H9 (cell line): ENCODE measurements around the gene TBC1D20. TPM values are rescaled to one million over a fixed set of nuclear protein-coding genes. Genes with fewer than 3 reads are reported as not detected.

Source experiments
- DNase-seq: peaks from one replicate; pipeline ENCODE4 v3.0.0-alpha.2; 2017
- H2AFZ ChIP-seq: one replicate; pipeline ENCODE4 v1.6.1; 2013; ENCODE audit warnings: mild to moderate bottlenecking, low read length, control low read depth, moderate library complexity
- H2AK5ac ChIP-seq: 2 replicates; pipeline ENCODE4 v1.6.1; 2013; ENCODE audit warnings: low read length, control low read depth, mixed read lengths; ENCODE audit not compliant: insufficient read length
- H2BK120ac ChIP-seq: one replicate; pipeline ENCODE4 v1.6.1; 2013; ENCODE audit warnings: low read depth, mild to moderate bottlenecking, low read length, control low read depth, inconsistent platforms; ENCODE audit not compliant: poor library complexity, severe bottlenecking
- H2BK12ac ChIP-seq: 2 replicates; pipeline ENCODE4 v1.6.1; 2013; ENCODE audit warnings: low read length, control low read depth, mixed read lengths, low read depth; ENCODE audit not compliant: insufficient read length
- H2BK15ac ChIP-seq: 2 replicates; pipeline ENCODE4 v1.6.1; 2013; ENCODE audit warnings: low read depth, low read length, control low read depth
- H2BK20ac ChIP-seq: one replicate; pipeline ENCODE4 v1.6.1; 2013; ENCODE audit warnings: low read depth, mild to moderate bottlenecking, low read length, control low read depth, inconsistent platforms; ENCODE audit not compliant: poor library complexity, severe bottlenecking
- H2BK5ac ChIP-seq: 2 replicates; pipeline ENCODE4 v1.6.1; 2013; ENCODE audit warnings: low read length, control low read depth, mixed read lengths; ENCODE audit not compliant: insufficient read length
- H3K14ac ChIP-seq: 2 replicates; pipeline ENCODE4 v1.6.1; 2013; ENCODE audit warnings: low read length, control low read depth; ENCODE audit not compliant: insufficient read depth
- H3K18ac ChIP-seq: 2 replicates; pipeline ENCODE4 v1.6.1; 2013; ENCODE audit warnings: low read depth, mild to moderate bottlenecking, mixed read lengths, low read length, control low read depth; ENCODE audit not compliant: insufficient read length
- H3K23ac ChIP-seq: 2 replicates; pipeline ENCODE4 v1.6.1; 2013; ENCODE audit warnings: low read length, control low read depth, mixed read lengths, low read depth; ENCODE audit not compliant: insufficient read length
- H3K23me2 ChIP-seq: 2 replicates; pipeline ENCODE4 v1.6.1; 2013; ENCODE audit warnings: low read depth, mild to moderate bottlenecking, mixed read lengths, low read length, control low read depth; ENCODE audit not compliant: insufficient read length, poor library complexity, severe bottlenecking
- H3K27ac ChIP-seq: 2 replicates; pipeline ENCODE4 v1.5.1; 2013; ENCODE audit warnings: low read length, control low read depth, mixed read lengths, low read depth; ENCODE audit not compliant: insufficient read length
- H3K27me3 ChIP-seq: 2 replicates; pipeline ENCODE4 v1.6.1; 2013; ENCODE audit warnings: low read length, control low read depth, inconsistent platforms; ENCODE audit not compliant: insufficient read depth
- H3K4ac ChIP-seq: 2 replicates; pipeline ENCODE4 v1.6.1; 2013; ENCODE audit warnings: low read depth, mild to moderate bottlenecking, control low read depth, inconsistent platforms, low read length, moderate library complexity
- H3K4me1 ChIP-seq: 2 replicates; pipeline ENCODE4 v1.6.1; 2013; ENCODE audit warnings: low read length, control low read depth, inconsistent platforms; ENCODE audit not compliant: insufficient read depth
- H3K4me2 ChIP-seq: 2 replicates; pipeline ENCODE4 v1.6.1; 2013; ENCODE audit warnings: low read length, control low read depth, mixed read lengths; ENCODE audit not compliant: insufficient read length, insufficient read depth
- H3K56ac ChIP-seq: 2 replicates; pipeline ENCODE4 v1.6.1; 2013; ENCODE audit warnings: low read depth, mild to moderate bottlenecking, mixed read lengths, low read length, control low read depth; ENCODE audit not compliant: insufficient read length
- H3K79me1 ChIP-seq: 2 replicates; pipeline ENCODE4 v1.6.1; 2013; ENCODE audit warnings: low read depth, mild to moderate bottlenecking, moderate library complexity, low read length, control low read depth, inconsistent platforms; ENCODE audit not compliant: insufficient read depth, poor library complexity, severe bottlenecking
- H3K79me2 ChIP-seq: 2 replicates; pipeline ENCODE4 v1.6.1; 2013; ENCODE audit warnings: low read length, control low read depth, inconsistent platforms; ENCODE audit not compliant: insufficient read depth
- H3K9ac ChIP-seq: 2 replicates; pipeline ENCODE4 v1.6.1; 2013; ENCODE audit warnings: low read length, control low read depth, mixed read lengths; ENCODE audit not compliant: insufficient read length; ENCODE audit errors: extremely low read depth
- H3K9me3 ChIP-seq: one replicate; pipeline ENCODE4 v1.6.1; 2013; ENCODE audit warnings: low read depth, low read length, inconsistent platforms; ENCODE audit not compliant: control insufficient read depth
- H3T11ph ChIP-seq: one replicate; pipeline ENCODE4 v1.6.1; 2013; ENCODE audit warnings: mild to moderate bottlenecking, low read length, control low read depth, inconsistent platforms
- H4K20me1 ChIP-seq: one replicate; pipeline ENCODE4 v1.6.1; 2013; ENCODE audit not compliant: control insufficient read depth, insufficient read length, insufficient read depth
- H4K5ac ChIP-seq: 2 replicates; pipeline ENCODE4 v1.6.1; 2013; ENCODE audit warnings: low read depth, mild to moderate bottlenecking, mixed read lengths, low read length, control low read depth; ENCODE audit not compliant: insufficient read length
- H4K8ac ChIP-seq: replicated peaks from 2 replicates; pipeline ENCODE4 v1.6.1; 2013; ENCODE audit warnings: low read length, control low read depth, mixed read lengths, low read depth; ENCODE audit not compliant: insufficient read length
- H4K91ac ChIP-seq: 2 replicates; pipeline ENCODE4 v1.6.1; 2013; ENCODE audit warnings: low read depth, mild to moderate bottlenecking, moderate library complexity, mixed read lengths, low read length, control low read depth; ENCODE audit not compliant: insufficient read length
- H3K27ac Mint-ChIP-seq, 3 experiments: 2 replicates in 2 of 3; 3 replicates in 1 of 3; pipeline ENCODE4 v1.8.0; 2020 to 2021; ENCODE audit warnings: mixed read lengths in 3 of 3, mild to moderate bottlenecking in 1 of 3, moderate library complexity in 1 of 3
- H3K27me3 Mint-ChIP-seq: 2 replicates; pipeline ENCODE4 v1.8.0; 2021; ENCODE audit warnings: low read depth, mild to moderate bottlenecking, moderate library complexity, mixed read lengths
- H3K36me3 Mint-ChIP-seq, 3 experiments: 2 replicates in 2 of 3; 3 replicates in 1 of 3; pipeline ENCODE4 v1.8.0; 2020 to 2021; ENCODE audit warnings: low read depth in 3 of 3, mixed read lengths in 3 of 3; ENCODE audit not compliant: insufficient read depth in 1 of 3
- H3K4me1 Mint-ChIP-seq, 2 experiments: 2 replicates each; pipeline ENCODE4 v1.8.0; 2020; ENCODE audit warnings: mixed read lengths in 2 of 2
- H3K4me3 Mint-ChIP-seq, 2 experiments: 2 replicates in 1 of 2; 3 replicates in 1 of 2; pipeline ENCODE4 v1.8.0; 2020 to 2021; ENCODE audit warnings: mild to moderate bottlenecking in 2 of 2, mixed read lengths in 2 of 2, moderate library complexity in 1 of 2
- H3K9me3 Mint-ChIP-seq, 2 experiments: 2 replicates in 1 of 2; 3 replicates in 1 of 2; pipeline ENCODE4 v1.8.0; 2020; ENCODE audit warnings: mild to moderate bottlenecking in 2 of 2, mixed read lengths in 2 of 2, moderate library complexity in 1 of 2
- WGBS: extraction: QIAGEN DNeasy Blood & Tissue Kit; methylation state at CpG from one replicate; pipeline ENCODE4 v1.1.7; 2013; ENCODE audit warnings: missing lambda C conversion rate, low lambda C conversion rate, mixed read lengths; ENCODE audit not compliant: insufficient read length; ENCODE audit errors: extremely low coverage; 5-methylcytosine and 5-hydroxymethylcytosine counted together
- total RNA-seq: library from RNA; stranded (reverse); gene quantifications from 2 replicates; pipeline ENCODE4 v1.2.1, GENCODE V29; 2021
- TF ChIP-seq, protein P1 (sequence below): fragments of 200-600 bp; sonication (generic); conservative IDR thresholded peaks from 3 replicates; pipeline ENCODE4 v1.8.0; 2021; ENCODE audit warnings: antibody characterized with exemption, mild to moderate bottlenecking

TBC1D20 gene
- total RNA-seq, 1 experiment from 2014 or later: 17.9 TPM

DNA sequence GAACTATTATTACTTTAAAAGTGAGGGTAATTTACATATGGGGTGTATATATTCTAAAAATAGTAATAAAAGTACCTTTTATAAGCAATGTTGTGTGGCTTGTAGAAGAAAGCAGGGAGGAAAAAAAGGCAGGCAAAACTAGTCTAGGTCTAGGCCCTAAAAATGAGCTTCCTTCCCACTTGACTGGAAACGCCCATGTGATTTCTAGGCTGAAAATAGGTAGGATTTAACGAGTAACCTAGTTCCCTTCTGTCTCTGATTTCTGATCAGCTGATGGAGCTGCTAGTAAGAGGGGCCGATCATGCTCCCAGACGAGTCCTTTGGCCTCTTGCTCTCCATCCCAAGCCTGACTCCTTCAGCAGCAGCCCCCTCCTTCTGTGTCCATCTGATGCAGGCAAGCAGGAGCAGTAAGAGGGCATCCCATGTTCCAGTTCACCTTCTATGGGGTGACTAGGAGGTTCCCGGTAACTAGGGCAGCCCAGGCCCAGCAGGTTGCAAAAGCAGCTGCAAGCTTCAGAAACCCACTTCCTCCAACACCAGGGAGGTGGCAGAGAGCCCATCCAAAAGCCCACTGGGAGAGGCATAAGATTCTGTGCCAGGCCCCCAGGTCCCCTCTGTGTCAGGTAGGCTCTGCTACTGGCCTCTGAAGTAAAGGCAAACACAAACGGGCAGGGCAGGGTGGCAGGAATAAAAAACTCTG is 24.4 kb downstream of the TBC1D20 start:
- Histone ChIP-seq H3K9me3 (no peaks in the 10 kb centered on the region), H2BK12ac (no peak overlapping the region), H3K56ac (no peak overlapping the region), H3K4me2 (no peak overlapping the region), H2BK5ac (no peak overlapping the region), H3K23me2 (no peaks in the 10 kb centered on the region), H3K79me1 (no peaks in the 10 kb centered on the region), H4K91ac (no peak overlapping the region), H3K18ac (no peak overlapping the region), H3K27me3 (peaks cover 5% of the 10 kb centered on the region; the same call in 1 of the 2 replicates), H3K23ac (no peak overlapping the region), H2AK5ac (no peak overlapping the region), H3K79me2 (no peaks in the 10 kb centered on the region), H3K4me1 (peaks cover 3% of the 10 kb centered on the region; the same call in 1 of the 2 replicates), H2BK120ac (no peak overlapping the region), H4K20me1 (no peaks in the 10 kb centered on the region), H2BK15ac (no peak overlapping the region), H3T11ph (no peak overlapping the region), H3K27ac (no peak overlapping the region), H3K9ac (no peak overlapping the region), H2AFZ (no peak overlapping the region), H4K8ac (no peak overlapping the region), H3K14ac (no peak overlapping the region), H2BK20ac (no peak overlapping the region), H3K4ac (no peak overlapping the region), H4K5ac (no peak overlapping the region)
- Mint-ChIP-seq H3K27me3 (peaks cover 32% of the 10 kb centered on the region), H3K4me3 (no peak overlapping the region), H3K36me3 (peaks cover 35 to 75% (median 65%) of the 10 kb centered on the region in 3 experiments; a peak in 6 of 7 replicates), H3K4me1 (peaks cover 21 to 23% of the 10 kb centered on the region in 2 experiments), H3K27ac (peak overlapping the region in 1 of 3 experiments; percentile 73; a peak in 1 of 7 replicates), H3K9me3 (no peaks in the 10 kb centered on the region)
- no peak for DNase-seq
- no CpG with 5 or more reads among the region's 6 CpGs for WGBS
- TF ChIP-seq, protein P1, sequence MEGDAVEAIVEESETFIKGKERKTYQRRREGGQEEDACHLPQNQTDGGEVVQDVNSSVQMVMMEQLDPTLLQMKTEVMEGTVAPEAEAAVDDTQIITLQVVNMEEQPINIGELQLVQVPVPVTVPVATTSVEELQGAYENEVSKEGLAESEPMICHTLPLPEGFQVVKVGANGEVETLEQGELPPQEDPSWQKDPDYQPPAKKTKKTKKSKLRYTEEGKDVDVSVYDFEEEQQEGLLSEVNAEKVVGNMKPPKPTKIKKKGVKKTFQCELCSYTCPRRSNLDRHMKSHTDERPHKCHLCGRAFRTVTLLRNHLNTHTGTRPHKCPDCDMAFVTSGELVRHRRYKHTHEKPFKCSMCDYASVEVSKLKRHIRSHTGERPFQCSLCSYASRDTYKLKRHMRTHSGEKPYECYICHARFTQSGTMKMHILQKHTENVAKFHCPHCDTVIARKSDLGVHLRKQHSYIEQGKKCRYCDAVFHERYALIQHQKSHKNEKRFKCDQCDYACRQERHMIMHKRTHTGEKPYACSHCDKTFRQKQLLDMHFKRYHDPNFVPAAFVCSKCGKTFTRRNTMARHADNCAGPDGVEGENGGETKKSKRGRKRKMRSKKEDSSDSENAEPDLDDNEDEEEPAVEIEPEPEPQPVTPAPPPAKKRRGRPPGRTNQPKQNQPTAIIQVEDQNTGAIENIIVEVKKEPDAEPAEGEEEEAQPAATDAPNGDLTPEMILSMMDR: no peak
